GM23338 (cell line): Measurements from ENCODE around the gene RBM42. TPM values are rescaled to one million over a fixed set of nuclear protein-coding genes. Genes with fewer than 3 reads are reported as not detected.

Source experiments
- ATAC-seq: fragments of 200-7000 bp; cut with Tn5 transposase; 3 replicates; pipeline ENCODE4 v1.9.1; 2020
- DNase-seq: peaks from one replicate; pipeline ENCODE4 v3.0.0-alpha.2; 2015; ENCODE audit warnings: low spot score
- H2AFZ ChIP-seq: fragments of 200-600 bp; sonication (generic); 2 replicates; pipeline ENCODE4 v1.8.0; 2016; ENCODE audit warnings: antibody characterized with exemption, mild to moderate bottlenecking, moderate library complexity
- H3F3A ChIP-seq: fragments of 200-600 bp; sonication (generic); replicated peaks from 2 replicates; pipeline ENCODE4 v1.8.0; 2017; ENCODE audit warnings: antibody characterized with exemption, mixed run types, low read depth
- H3K27ac ChIP-seq: fragments of 200-600 bp; sonication (generic); 2 replicates; pipeline ENCODE4 v1.6.1; 2016; ENCODE audit warnings: low read depth
- H3K27me3 ChIP-seq: fragments of 200-600 bp; sonication (generic); 2 replicates; pipeline ENCODE4 v1.8.0; 2016; ENCODE audit warnings: mild to moderate bottlenecking, mixed run types, moderate library complexity; ENCODE audit not compliant: insufficient read depth
- H3K36me3 ChIP-seq: fragments of 200-600 bp; sonication (generic); 2 replicates; pipeline ENCODE4 v1.8.0; 2016; ENCODE audit warnings: mild to moderate bottlenecking; ENCODE audit not compliant: insufficient read depth
- H3K4me1 ChIP-seq: fragments of 200-600 bp; sonication (generic); 2 replicates; pipeline ENCODE4 v1.8.0; 2016; ENCODE audit warnings: mild to moderate bottlenecking, moderate library complexity; ENCODE audit not compliant: insufficient read depth
- H3K4me2 ChIP-seq: fragments of 200-600 bp; sonication (generic); 2 replicates; pipeline ENCODE4 v1.7.1; 2017; ENCODE audit warnings: mixed run types
- H3K4me3 ChIP-seq: fragments of 200-600 bp; sonication (generic); 2 replicates; pipeline ENCODE4 v1.6.1; 2016; ENCODE audit warnings: mixed run types
- H3K79me2 ChIP-seq: fragments of 200-600 bp; sonication (generic); replicated peaks from 2 replicates; pipeline ENCODE4 v1.8.0; 2017; ENCODE audit warnings: mild to moderate bottlenecking; ENCODE audit not compliant: insufficient read depth
- H3K9me2 ChIP-seq: fragments of 200-600 bp; sonication (generic); 2 replicates; pipeline ENCODE4 v1.8.0; 2017; ENCODE audit not compliant: insufficient read depth
- H4K20me1 ChIP-seq: fragments of 200-600 bp; sonication (generic); replicated peaks from 2 replicates; pipeline ENCODE4 v1.8.0; 2017; ENCODE audit warnings: mild to moderate bottlenecking; ENCODE audit not compliant: insufficient read depth
- H3K27ac Mint-ChIP-seq: 2 replicates; pipeline ENCODE4 v1.8.0; 2020; ENCODE audit warnings: inconsistent platforms, mild to moderate bottlenecking, moderate library complexity, mixed read lengths
- H3K27me3 Mint-ChIP-seq: 3 replicates; pipeline ENCODE4 v1.8.0; 2022; ENCODE audit warnings: low read depth, mild to moderate bottlenecking, moderate library complexity, mixed read lengths, inconsistent platforms; ENCODE audit not compliant: insufficient read depth, poor library complexity
- H3K36me3 Mint-ChIP-seq: 3 replicates; pipeline ENCODE4 v1.8.0; 2021; ENCODE audit warnings: low read depth, mild to moderate bottlenecking, inconsistent platforms, moderate library complexity, mixed read lengths
- H3K4me1 Mint-ChIP-seq: 3 replicates; pipeline ENCODE4 v1.8.0; 2020; ENCODE audit warnings: mild to moderate bottlenecking, inconsistent platforms, mixed read lengths
- H3K4me3 Mint-ChIP-seq: 3 replicates; pipeline ENCODE4 v1.8.0; 2021; ENCODE audit warnings: moderate library complexity, mild to moderate bottlenecking, inconsistent platforms, mixed read lengths
- H3K9me3 Mint-ChIP-seq: 3 replicates; pipeline ENCODE4 v1.8.0; 2020; ENCODE audit warnings: moderate library complexity, mild to moderate bottlenecking, inconsistent platforms, mixed read lengths
- CREB1 ChIP-seq: fragments of 250-450 bp; sonication (Bioruptor Pico); IDR thresholded peaks from 2 replicates; pipeline ENCODE4 v1.5.0; 2020; ENCODE audit warnings: low read depth, mild to moderate bottlenecking, moderate library complexity
- EZH2 ChIP-seq: fragments of 200-600 bp; sonication (generic); IDR thresholded peaks from one replicate; pipeline ENCODE4 v1.8.0; 2017; ENCODE audit warnings: antibody characterized with exemption, mild to moderate bottlenecking, low read depth; ENCODE audit not compliant: unreplicated experiment
- EZH2phosphoT487 ChIP-seq: fragments of 200-600 bp; sonication (generic); IDR thresholded peaks from one replicate; pipeline ENCODE4 v1.8.1; 2018; ENCODE audit warnings: antibody characterized with exemption; ENCODE audit not compliant: unreplicated experiment
- JUNB ChIP-seq: IDR thresholded peaks from one replicate; pipeline ENCODE4 v1.6.1; 2016; ENCODE audit warnings: antibody characterized with exemption; ENCODE audit not compliant: unreplicated experiment
- NANOG ChIP-seq: IDR thresholded peaks from 2 replicates; pipeline ENCODE4 v1.6.1; 2016; ENCODE audit warnings: antibody characterized with exemption, borderline replicate concordance
- POLR2AphosphoS5 ChIP-seq: IDR thresholded peaks from 2 replicates; pipeline ENCODE4 v1.6.1; 2016; ENCODE audit warnings: antibody characterized with exemption, low read depth
- STAT1 ChIP-seq: IDR thresholded peaks from one replicate; pipeline ENCODE4 v1.6.1; 2016; ENCODE audit warnings: antibody characterized with exemption; ENCODE audit not compliant: unreplicated experiment
- ZNF114 ChIP-seq: fragments of 250-450 bp; sonication (Bioruptor Pico); IDR thresholded peaks from 2 replicates; pipeline ENCODE4 v1.5.0; 2020; ENCODE audit warnings: mild to moderate bottlenecking, moderate library complexity
- ZNF331 ChIP-seq: fragments of 250-450 bp; sonication (Bioruptor Pico); IDR thresholded peaks from 2 replicates; pipeline ENCODE4 v1.5.0; 2020; ENCODE audit warnings: low read depth, mild to moderate bottlenecking, moderate library complexity
- polyA plus RNA-seq: library from polyadenylated mRNA; unstranded; fragments of >200 nt; fragmentation: Nextera tagmentation; extraction: Ambion mirVana; gene quantifications from 2 replicates; pipeline ENCODE4 v1.2.1, GENCODE V29; 2016
- total RNA-seq: library from RNA; depleted of rRNA; stranded (reverse); fragments of >200 nt; shearing (Covaris generic); gene quantifications from 2 replicates; pipeline ENCODE4 v1.2.3, GENCODE V29; 2014
- TF ChIP-seq, protein P1 (sequence below), 2 experiments: fragments of 200-600 bp in 1 of 2; sonication (generic) in 1 of 2; conservative IDR thresholded peaks; 2 replicates each; pipeline versions ENCODE4 v1.5.1 to v1.6.1; 2016 to 2017; ENCODE audit warnings: antibody characterized with exemption in 2 of 2, low read depth in 2 of 2, mild to moderate bottlenecking in 2 of 2, moderate library complexity in 1 of 2
- TF ChIP-seq, protein P2 (sequence below): IDR thresholded peaks from one replicate; pipeline ENCODE4 v1.6.1; 2018; ENCODE audit warnings: antibody characterized with exemption; ENCODE audit not compliant: unreplicated experiment
- TF ChIP-seq, protein P3 (sequence below): IDR thresholded peaks from 2 replicates; pipeline ENCODE4 v1.6.1; 2016; ENCODE audit warnings: antibody characterized with exemption

Gene RBM42
- total and polyA plus RNA-seq, 2 experiments from 2014 or later, result 74.7 to 82.9 TPM

DNA sequence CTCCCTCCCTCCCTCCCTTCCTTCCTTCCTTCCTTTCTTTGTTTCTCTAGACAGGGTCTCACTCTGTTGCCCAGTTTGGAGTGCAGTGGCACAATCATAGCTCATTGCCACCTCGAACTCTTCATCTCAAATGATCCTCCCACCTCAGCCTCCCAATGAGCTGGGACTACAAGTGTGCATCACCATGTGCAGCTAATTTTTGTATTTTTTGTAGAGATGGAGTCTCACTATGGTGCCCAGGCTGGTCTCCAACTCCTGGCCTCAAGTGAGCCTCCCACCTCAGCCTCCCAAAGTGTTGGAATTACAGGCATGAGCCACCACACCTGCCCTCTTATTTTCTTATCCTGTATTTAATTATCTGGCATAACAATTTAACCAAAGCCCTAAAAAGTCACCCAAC, 41.9 kb downstream of the RBM42 start:
- Histone ChIP-seq H2AFZ (no peak overlapping the region), H3K4me1 (no peaks in the 10 kb centered on the region; the same call in 1 of the 2 replicates), H3K9me2 (no peaks in the 10 kb centered on the region), H3F3A (0 out of 2 replicates have a peak, but pooled peaks cover 3% of the 10 kb centered on the region), H3K79me2 (no peaks in the 10 kb centered on the region), H3K27ac (no peak overlapping the region), H3K36me3 (no peaks in the 10 kb centered on the region), H3K27me3 (no peaks in the 10 kb centered on the region), H4K20me1 (no peaks in the 10 kb centered on the region), H3K4me2 (no peak overlapping the region), H3K4me3 (no peak overlapping the region)
- peaks cover 6% of the 10 kb centered on the region; the same call in 2 of the 3 replicates for H3K4me1 Mint-ChIP-seq
- H3K27ac Mint-ChIP-seq, result no peak overlapping the region
- no peaks in the 10 kb centered on the region; the same call in 2 of the 3 replicates for H3K9me3 Mint-ChIP-seq
- ATAC-seq (no peak), DNase-seq (no peak)
- peaks cover 12% of the 10 kb centered on the region for H3K27me3 Mint-ChIP-seq
- H3K36me3 Mint-ChIP-seq, result no peaks in the 10 kb centered on the region
- H3K4me3 Mint-ChIP-seq, result no peak overlapping the region
- TF ChIP-seq ZNF114 (CRISPR knock-in tag) (no peak), EZH2 (no peak), JUNB (no peak), STAT1 (no peak), CREB1 (CRISPR knock-in tag) (no peak)

DNA sequence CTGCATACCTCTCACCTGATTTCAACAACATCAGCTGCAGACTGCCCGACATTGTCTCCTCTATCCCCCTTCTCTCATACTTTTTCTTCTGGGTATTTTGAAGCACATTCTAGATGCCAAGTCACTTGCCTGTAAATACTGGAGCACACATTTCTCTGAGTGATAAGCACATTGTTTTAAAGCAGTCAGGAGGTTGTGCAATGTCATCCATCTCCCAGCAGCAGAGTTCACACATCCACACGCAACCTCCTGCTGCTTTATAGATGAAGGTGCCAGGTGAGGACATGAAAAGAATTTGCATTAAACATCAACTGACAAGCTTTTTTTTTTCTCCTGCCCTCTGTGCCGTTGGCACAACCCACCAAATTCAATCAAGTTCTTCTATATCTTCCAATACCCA, 43.0 kb downstream of the RBM42 start:
- Mint-ChIP-seq H3K36me3 (no peaks in the 10 kb centered on the region), H3K9me3 (no peaks in the 10 kb centered on the region; the same call in 2 of the 3 replicates), H3K4me3 (no peak overlapping the region), H3K27me3 (peaks cover 16% of the 10 kb centered on the region), H3K4me1 (peaks cover 6% of the 10 kb centered on the region; the same call in 2 of the 3 replicates), H3K27ac (no peak overlapping the region)
- Histone ChIP-seq H4K20me1 (no peaks in the 10 kb centered on the region), H3K27ac (no peak overlapping the region), H3K4me3 (no peak overlapping the region), H3K27me3 (no peaks in the 10 kb centered on the region), H3K4me1 (no peaks in the 10 kb centered on the region; the same call in 1 of the 2 replicates), H3K9me2 (no peaks in the 10 kb centered on the region), H3F3A (0 out of 2 replicates have a peak, but pooled peaks cover 3% of the 10 kb centered on the region), H2AFZ (no peak overlapping the region), H3K36me3 (no peaks in the 10 kb centered on the region), H3K4me2 (no peak overlapping the region), H3K79me2 (no peaks in the 10 kb centered on the region)
- no peak for ATAC-seq
- no peak for DNase-seq
- no peak for TF ChIP-seq ZNF114 (CRISPR knock-in tag)
- TF ChIP-seq STAT1, result no peak
- TF ChIP-seq CREB1 (CRISPR knock-in tag), result no peak
- TF ChIP-seq, protein P1, sequence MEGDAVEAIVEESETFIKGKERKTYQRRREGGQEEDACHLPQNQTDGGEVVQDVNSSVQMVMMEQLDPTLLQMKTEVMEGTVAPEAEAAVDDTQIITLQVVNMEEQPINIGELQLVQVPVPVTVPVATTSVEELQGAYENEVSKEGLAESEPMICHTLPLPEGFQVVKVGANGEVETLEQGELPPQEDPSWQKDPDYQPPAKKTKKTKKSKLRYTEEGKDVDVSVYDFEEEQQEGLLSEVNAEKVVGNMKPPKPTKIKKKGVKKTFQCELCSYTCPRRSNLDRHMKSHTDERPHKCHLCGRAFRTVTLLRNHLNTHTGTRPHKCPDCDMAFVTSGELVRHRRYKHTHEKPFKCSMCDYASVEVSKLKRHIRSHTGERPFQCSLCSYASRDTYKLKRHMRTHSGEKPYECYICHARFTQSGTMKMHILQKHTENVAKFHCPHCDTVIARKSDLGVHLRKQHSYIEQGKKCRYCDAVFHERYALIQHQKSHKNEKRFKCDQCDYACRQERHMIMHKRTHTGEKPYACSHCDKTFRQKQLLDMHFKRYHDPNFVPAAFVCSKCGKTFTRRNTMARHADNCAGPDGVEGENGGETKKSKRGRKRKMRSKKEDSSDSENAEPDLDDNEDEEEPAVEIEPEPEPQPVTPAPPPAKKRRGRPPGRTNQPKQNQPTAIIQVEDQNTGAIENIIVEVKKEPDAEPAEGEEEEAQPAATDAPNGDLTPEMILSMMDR (conservative IDR thresholded peaks at IDR 0.05; ENCODE audit: low read depth in 2 of 2), result no peak
- TF ChIP-seq JUNB, result no peak
- TF ChIP-seq NANOG, result no peak
- TF ChIP-seq POLR2AphosphoS5, result no peak
- no peak for TF ChIP-seq EZH2
- TF ChIP-seq, protein P2, sequence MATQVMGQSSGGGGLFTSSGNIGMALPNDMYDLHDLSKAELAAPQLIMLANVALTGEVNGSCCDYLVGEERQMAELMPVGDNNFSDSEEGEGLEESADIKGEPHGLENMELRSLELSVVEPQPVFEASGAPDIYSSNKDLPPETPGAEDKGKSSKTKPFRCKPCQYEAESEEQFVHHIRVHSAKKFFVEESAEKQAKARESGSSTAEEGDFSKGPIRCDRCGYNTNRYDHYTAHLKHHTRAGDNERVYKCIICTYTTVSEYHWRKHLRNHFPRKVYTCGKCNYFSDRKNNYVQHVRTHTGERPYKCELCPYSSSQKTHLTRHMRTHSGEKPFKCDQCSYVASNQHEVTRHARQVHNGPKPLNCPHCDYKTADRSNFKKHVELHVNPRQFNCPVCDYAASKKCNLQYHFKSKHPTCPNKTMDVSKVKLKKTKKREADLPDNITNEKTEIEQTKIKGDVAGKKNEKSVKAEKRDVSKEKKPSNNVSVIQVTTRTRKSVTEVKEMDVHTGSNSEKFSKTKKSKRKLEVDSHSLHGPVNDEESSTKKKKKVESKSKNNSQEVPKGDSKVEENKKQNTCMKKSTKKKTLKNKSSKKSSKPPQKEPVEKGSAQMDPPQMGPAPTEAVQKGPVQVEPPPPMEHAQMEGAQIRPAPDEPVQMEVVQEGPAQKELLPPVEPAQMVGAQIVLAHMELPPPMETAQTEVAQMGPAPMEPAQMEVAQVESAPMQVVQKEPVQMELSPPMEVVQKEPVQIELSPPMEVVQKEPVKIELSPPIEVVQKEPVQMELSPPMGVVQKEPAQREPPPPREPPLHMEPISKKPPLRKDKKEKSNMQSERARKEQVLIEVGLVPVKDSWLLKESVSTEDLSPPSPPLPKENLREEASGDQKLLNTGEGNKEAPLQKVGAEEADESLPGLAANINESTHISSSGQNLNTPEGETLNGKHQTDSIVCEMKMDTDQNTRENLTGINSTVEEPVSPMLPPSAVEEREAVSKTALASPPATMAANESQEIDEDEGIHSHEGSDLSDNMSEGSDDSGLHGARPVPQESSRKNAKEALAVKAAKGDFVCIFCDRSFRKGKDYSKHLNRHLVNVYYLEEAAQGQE, result no peak
- no peak for TF ChIP-seq ZNF331 (CRISPR knock-in tag)
- TF ChIP-seq, protein P3, sequence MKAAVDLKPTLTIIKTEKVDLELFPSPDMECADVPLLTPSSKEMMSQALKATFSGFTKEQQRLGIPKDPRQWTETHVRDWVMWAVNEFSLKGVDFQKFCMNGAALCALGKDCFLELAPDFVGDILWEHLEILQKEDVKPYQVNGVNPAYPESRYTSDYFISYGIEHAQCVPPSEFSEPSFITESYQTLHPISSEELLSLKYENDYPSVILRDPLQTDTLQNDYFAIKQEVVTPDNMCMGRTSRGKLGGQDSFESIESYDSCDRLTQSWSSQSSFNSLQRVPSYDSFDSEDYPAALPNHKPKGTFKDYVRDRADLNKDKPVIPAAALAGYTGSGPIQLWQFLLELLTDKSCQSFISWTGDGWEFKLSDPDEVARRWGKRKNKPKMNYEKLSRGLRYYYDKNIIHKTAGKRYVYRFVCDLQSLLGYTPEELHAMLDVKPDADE, result no peak
- no peak for TF ChIP-seq EZH2phosphoT487
